Parathyroid adenoma (tissue), 2 donors: Measurements from ENCODE around the gene CGRRF1.
A peak's percentile ranks its signal among the peaks of the same experiment; 100 is the strongest.

Experiments used
- H2AFZ ChIP-seq: fragments of 300-600 bp; sonication (generic); one replicate; pipeline ENCODE4 v1.7.0; 2017; ENCODE audit warnings: antibody characterized with exemption, mild to moderate bottlenecking
- H3K27ac ChIP-seq: fragments of 300-600 bp; sonication (generic); one replicate; pipeline ENCODE4 v1.7.0; 2017
- H3K27me3 ChIP-seq: fragments of 300-600 bp; sonication (generic); one replicate; pipeline ENCODE4 v1.7.0; 2017; ENCODE audit warnings: low read length; ENCODE audit not compliant: control insufficient read depth, insufficient read depth
- H3K36me3 ChIP-seq: fragments of 300-600 bp; sonication (generic); one replicate; pipeline ENCODE4 v1.7.0; 2017; ENCODE audit warnings: low read length; ENCODE audit not compliant: control insufficient read depth, insufficient read depth
- H3K4me1 ChIP-seq: fragments of 300-600 bp; sonication (generic); one replicate; pipeline ENCODE4 v1.7.0; 2017; ENCODE audit warnings: control low read depth
- H3K4me2 ChIP-seq: fragments of 300-600 bp; sonication (generic); one replicate; pipeline ENCODE4 v1.7.0; 2017; ENCODE audit warnings: low read length
- H3K4me3 ChIP-seq: fragments of 300-600 bp; sonication (generic); one replicate; pipeline ENCODE4 v1.7.0; 2017; ENCODE audit warnings: low read depth, low read length
- H3K79me2 ChIP-seq: fragments of 300-600 bp; sonication (generic); one replicate; pipeline ENCODE4 v1.7.0; 2017; ENCODE audit warnings: control low read depth
- H3K9ac ChIP-seq: fragments of 300-600 bp; sonication (generic); one replicate; pipeline ENCODE4 v1.7.0; 2017; ENCODE audit warnings: mild to moderate bottlenecking
- H3K9me3 ChIP-seq: fragments of 300-600 bp; sonication (generic); one replicate; pipeline ENCODE4 v1.7.0; 2017; ENCODE audit warnings: low read length; ENCODE audit not compliant: control insufficient read depth
- CTCF ChIP-seq: fragments of 300-600 bp; sonication (generic); IDR thresholded peaks from one replicate; pipeline ENCODE4 v1.7.0; 2017; ENCODE audit warnings: antibody characterized with exemption, mild to moderate bottlenecking
- donor health status: primary hyperparathyroidism.

The CGRRF1 gene

DNA sequence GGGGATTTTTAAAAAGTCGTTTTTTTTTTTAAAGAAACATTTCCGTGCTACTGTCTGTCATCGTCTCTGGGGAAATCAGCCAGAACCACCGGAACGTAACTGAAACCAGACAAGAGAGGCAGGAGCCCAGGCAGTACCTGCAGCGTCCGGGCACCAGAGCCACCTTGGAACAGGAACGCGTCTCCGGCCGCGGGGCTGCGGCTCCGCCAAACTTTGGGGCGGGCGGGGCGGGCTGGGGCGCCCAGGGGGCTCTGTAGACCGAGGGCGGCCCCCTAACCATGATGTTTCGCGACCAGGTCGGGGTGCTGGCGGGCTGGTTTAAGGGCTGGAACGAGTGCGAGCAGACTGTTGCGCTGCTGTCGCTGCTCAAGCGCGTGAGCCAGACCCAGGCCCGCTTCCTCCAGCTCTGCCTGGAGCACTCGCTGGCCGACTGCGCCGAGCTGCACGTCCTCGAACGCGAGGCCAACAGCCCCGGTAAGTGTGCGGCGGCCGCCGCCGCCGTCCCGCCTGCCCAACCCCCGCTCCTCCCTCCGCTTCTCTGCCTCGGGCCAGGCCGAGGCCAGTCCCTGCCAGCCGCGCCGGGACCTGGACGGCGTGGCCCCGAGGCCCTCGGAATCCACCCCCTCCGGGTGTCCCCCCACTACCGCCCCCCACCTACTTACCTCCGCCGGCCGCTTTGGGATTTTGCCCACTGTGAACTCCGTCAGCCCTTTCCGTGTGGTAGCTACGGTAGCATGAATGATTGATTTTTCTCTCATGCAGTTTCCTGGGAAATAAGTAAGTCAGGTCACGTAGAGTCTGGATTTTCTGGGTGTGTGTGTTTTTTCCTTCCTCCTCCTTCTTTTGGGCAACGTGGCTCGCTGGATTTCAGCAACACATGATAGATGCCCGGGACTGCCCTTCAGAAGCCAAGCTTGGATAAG is 58.2 kb downstream of the CGRRF1 start:
- no peak for TF ChIP-seq CTCF
- Histone ChIP-seq H3K79me2 (no peaks in the 10 kb centered on the region), H3K4me3 (peak overlapping the region; percentile 64), H3K9me3 (no peaks in the 10 kb centered on the region), H3K27me3 (no peaks in the 10 kb centered on the region), H3K4me1 (peaks cover 5% of the 10 kb centered on the region), H3K36me3 (no peaks in the 10 kb centered on the region), H3K27ac (peak overlapping the region; percentile 91), H3K9ac (no peak overlapping the region), H3K4me2 (peak overlapping the region; percentile 66), H2AFZ (peak overlapping the region; percentile 79)

DNA sequence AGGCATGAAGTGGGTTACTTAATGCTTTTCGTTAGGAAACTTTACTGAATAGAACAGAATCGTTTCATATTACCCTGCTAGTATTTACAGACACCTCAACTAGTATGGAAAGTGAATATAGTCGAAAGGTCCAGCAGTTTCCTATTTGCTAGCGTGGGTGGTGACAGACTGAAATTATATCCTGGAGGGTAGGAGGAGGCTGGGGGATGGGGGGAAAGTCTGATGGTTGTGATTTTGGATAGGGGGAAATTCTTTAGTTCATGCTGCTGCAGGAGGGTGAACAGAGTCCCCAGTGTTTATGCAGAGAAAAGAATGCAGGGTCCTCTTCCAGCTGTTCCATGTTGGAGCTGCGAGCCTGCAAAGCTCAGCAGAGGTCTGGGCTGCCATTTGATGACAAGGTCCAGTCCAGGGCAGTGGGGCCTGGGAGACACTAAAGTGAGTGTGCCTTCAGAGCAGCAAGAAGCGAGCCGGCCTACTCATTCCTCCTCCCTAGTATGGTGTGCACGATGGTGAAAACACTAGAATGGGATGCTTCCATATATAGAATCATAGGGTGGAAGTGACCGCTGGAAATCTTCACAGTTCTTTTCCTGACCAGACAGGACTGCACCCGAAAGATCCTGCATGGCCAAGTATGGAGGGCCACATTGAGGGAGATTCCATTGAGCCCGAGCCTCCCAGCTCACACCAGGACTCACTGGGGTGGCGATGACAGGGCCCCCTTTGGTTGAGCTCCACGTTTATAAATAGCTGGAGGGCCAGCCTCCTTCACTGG is 59.3 kb downstream of the CGRRF1 start:
- TF ChIP-seq CTCF, result no peak
- Histone ChIP-seq H3K9me3 (no peaks in the 10 kb centered on the region), H3K27ac (no peak overlapping the region), H3K4me2 (no peak overlapping the region), H3K27me3 (no peaks in the 10 kb centered on the region), H3K4me3 (no peak overlapping the region), H2AFZ (no peak overlapping the region), H3K79me2 (no peaks in the 10 kb centered on the region), H3K36me3 (no peaks in the 10 kb centered on the region), H3K9ac (no peak overlapping the region), H3K4me1 (peaks cover 5% of the 10 kb centered on the region)

GRCh38 chr14:54570047-54570446 is 60.3 kb downstream of the CGRRF1 start:
- no peaks in the 10 kb centered on the region for H3K27me3 ChIP-seq
- H2AFZ ChIP-seq, result no peak overlapping the region
- no peaks in the 10 kb centered on the region for H3K4me1 ChIP-seq
- H3K9me3 ChIP-seq, result no peaks in the 10 kb centered on the region
- no peak overlapping the region for H3K4me2 ChIP-seq
- H3K79me2 ChIP-seq, result no peaks in the 10 kb centered on the region
- no peak overlapping the region for H3K27ac ChIP-seq
- no peak overlapping the region for H3K9ac ChIP-seq
- no peak for TF ChIP-seq CTCF
- H3K36me3 ChIP-seq, result no peaks in the 10 kb centered on the region
- no peak overlapping the region for H3K4me3 ChIP-seq

- Histone ChIP-seq H3K27ac (no peak overlapping the region), H3K4me3 (no peak overlapping the region), H2AFZ (no peak overlapping the region), H3K9ac (no peak overlapping the region), H3K36me3 (no peaks in the 10 kb centered on the region), H3K4me1 (no peaks in the 10 kb centered on the region), H3K4me2 (no peak overlapping the region), H3K9me3 (no peaks in the 10 kb centered on the region), H3K27me3 (no peaks in the 10 kb centered on the region), H3K79me2 (no peaks in the 10 kb centered on the region)
- no peak for TF ChIP-seq CTCF
Measured at GRCh38 chr14:54570631-54571415, 61.1 kb downstream of the CGRRF1 start.
